Measurements from ENCODE around the gene ARHGAP26. TPM values are rescaled to one million over a fixed set of nuclear protein-coding genes. Genes with fewer than 3 reads are reported as not detected.

ARHGAP26 gene
- total RNA-seq, 4 donors from 2014 or later = 61.0 to 76.7 (median 61.2) TPM

- in situ Hi-C loops (cut with MboI; ENCODE audit: low pct_ligation_motif_present in 1 of 4, low pct_unique_long_range_greater_than_20kb in 1 of 4, low sequenced_read_pairs in 3 of 4) = no loop called here
- Histone ChIP-seq H3K4me1 (no peaks in the 10 kb centered on the region), H3K36me3 (no peaks in the 10 kb centered on the region), H3K9me3 (no peaks in the 10 kb centered on the region), H3K4me3 (no peak overlapping the region), H3K27ac (no peak overlapping the region), H3K27me3 (no peaks in the 10 kb centered on the region)
- WGBS, 2 donors (ENCODE audit: low coverage in 1 of 2) = 86 to 95% methylated on average over 2 of the region's 2 CpGs
- DNase-seq = no peak
- intact Hi-C loops (cut with DNase I; ENCODE audit: low total_unique reads) = no loop called here
- TF ChIP-seq EP300 (IDR thresholded peaks at IDR 0.05; ENCODE audit: low read depth) = no peak
Observed at GRCh38 chr5:143040622-143041021, 270.4 kb downstream of the ARHGAP26 start.

- 83 to 87% methylated on average over 4 to 7 of the region's 7 CpGs for WGBS, 2 donors (ENCODE audit: low coverage in 1 of 2)
- intact Hi-C loops (cut with DNase I; ENCODE audit: low total_unique reads) = no loop called here
Observed at GRCh38 chr5:143041461-143041860, 271.3 kb downstream of the ARHGAP26 start.

GRCh38 chr5:143041972-143042770 is 272.0 kb downstream of the ARHGAP26 start:
- no peaks in the 10 kb centered on the region for H3K4me1 ChIP-seq
- intact Hi-C loops (cut with DNase I; ENCODE audit: low total_unique reads) = no loop called here
- no peaks in the 10 kb centered on the region for H3K27me3 ChIP-seq
- no peaks in the 10 kb centered on the region for H3K9me3 ChIP-seq
- no peak overlapping the region for H3K27ac ChIP-seq
- no peak for TF ChIP-seq EP300 (IDR thresholded peaks at IDR 0.05; ENCODE audit: low read depth)
- TF ChIP-seq POLR2A (IDR thresholded peaks at IDR 0.05) = no peak
- no peak for TF ChIP-seq POLR2AphosphoS5 (IDR thresholded peaks at IDR 0.05)
- no peak for TF ChIP-seq CTCF (IDR thresholded peaks at IDR 0.05)
- 80 to 81% methylated on average over 1 to 6 of the region's 6 CpGs for WGBS, 2 donors (ENCODE audit: low coverage in 1 of 2)
- H3K4me3 ChIP-seq = no peak overlapping the region
- DNase-seq = no peak
- in situ Hi-C loops (cut with MboI; ENCODE audit: low pct_ligation_motif_present in 1 of 4, low pct_unique_long_range_greater_than_20kb in 1 of 4, low sequenced_read_pairs in 3 of 4) = no loop called here
- H3K36me3 ChIP-seq = no peaks in the 10 kb centered on the region

More at GRCh38 chr5:143041461-143041860, 271.3 kb downstream of the ARHGAP26 start:
- in situ Hi-C loops (cut with MboI; ENCODE audit: low pct_ligation_motif_present in 1 of 4, low pct_unique_long_range_greater_than_20kb in 1 of 4, low sequenced_read_pairs in 3 of 4) = no loop called here
- Histone ChIP-seq H3K4me3 (no peak overlapping the region), H3K36me3 (no peaks in the 10 kb centered on the region), H3K27me3 (no peaks in the 10 kb centered on the region), H3K27ac (no peak overlapping the region), H3K9me3 (no peaks in the 10 kb centered on the region), H3K4me1 (no peaks in the 10 kb centered on the region)
- TF ChIP-seq EP300 (IDR thresholded peaks at IDR 0.05; ENCODE audit: low read depth) (no peak), CTCF (IDR thresholded peaks at IDR 0.05) (no peak), POLR2A (IDR thresholded peaks at IDR 0.05) (no peak), POLR2AphosphoS5 (IDR thresholded peaks at IDR 0.05) (no peak)
- no peak for DNase-seq

- Histone ChIP-seq H3K4me1 (no peaks in the 10 kb centered on the region), H3K27ac (no peak overlapping the region), H3K27me3 (no peaks in the 10 kb centered on the region), H3K9me3 (no peaks in the 10 kb centered on the region), H3K36me3 (no peaks in the 10 kb centered on the region), H3K4me3 (no peak overlapping the region)
- in situ Hi-C loops (cut with MboI; ENCODE audit: low pct_ligation_motif_present in 1 of 4, low pct_unique_long_range_greater_than_20kb in 1 of 4, low sequenced_read_pairs in 3 of 4) = no loop called here
- intact Hi-C loops (cut with DNase I; ENCODE audit: low total_unique reads) = no loop called here
- WGBS, 2 donors (ENCODE audit: low coverage in 1 of 2) = 90% methylated on average over 4 of the region's 4 CpGs; no CpG with 5 or more reads in 1 of the 2 donors
- no peak for DNase-seq
- TF ChIP-seq POLR2AphosphoS5 (IDR thresholded peaks at IDR 0.05) (no peak), CTCF (IDR thresholded peaks at IDR 0.05) (no peak), POLR2A (IDR thresholded peaks at IDR 0.05) (no peak), EP300 (IDR thresholded peaks at IDR 0.05; ENCODE audit: low read depth) (no peak)
Observed at GRCh38 chr5:143044265-143044664, 274.1 kb downstream of the ARHGAP26 start.
